Stromal cell of bone marrow (primary cell): ENCODE measurements around the gene TSHZ1.
"Not testable (repeated sequence)": the region's sequence is repeated elsewhere in the genome, so short reads cannot be mapped to it uniquely, and the experiment has no call there.

Experiments used
- DNase-seq: peaks from one replicate; pipeline ENCODE4 v3.0.0-alpha.2; 2012; ENCODE audit warnings: low read depth

Gene TSHZ1

DNA sequence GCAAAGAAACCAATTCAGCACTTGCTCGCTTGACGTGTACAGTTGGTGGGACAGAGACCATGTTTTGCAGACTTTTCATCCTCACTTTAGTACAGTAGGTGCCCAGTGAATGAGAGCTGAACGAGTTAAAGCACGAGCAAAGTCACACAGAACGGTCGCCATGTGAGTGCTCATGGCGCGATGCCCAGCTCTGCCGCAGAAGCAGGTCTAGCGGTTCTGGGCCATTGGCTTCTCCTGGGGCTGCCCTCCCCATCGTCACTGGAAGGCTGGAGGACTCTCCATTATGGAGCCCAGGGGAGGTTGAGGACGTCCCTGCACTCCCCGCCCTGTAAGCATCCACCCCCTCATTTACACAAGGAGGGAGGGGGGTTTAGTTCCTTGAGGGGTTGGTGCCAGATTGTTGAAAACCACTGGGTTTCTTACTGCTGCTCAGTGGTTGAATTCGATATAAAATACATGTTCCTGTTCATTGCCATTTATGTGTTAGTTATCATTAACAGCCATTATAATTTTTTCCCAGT, 26.6 kb upstream of the TSHZ1 start:
- DNase-seq, result no peak

GRCh38 chr18:75185460-75185859, 25.1 kb upstream of the TSHZ1 start:
- no peak for DNase-seq

- DNase-seq, result not testable (repeated sequence)
These were observed 22.9 kb upstream of the TSHZ1 start for GRCh38 chr18:75187702-75188101.

DNA sequence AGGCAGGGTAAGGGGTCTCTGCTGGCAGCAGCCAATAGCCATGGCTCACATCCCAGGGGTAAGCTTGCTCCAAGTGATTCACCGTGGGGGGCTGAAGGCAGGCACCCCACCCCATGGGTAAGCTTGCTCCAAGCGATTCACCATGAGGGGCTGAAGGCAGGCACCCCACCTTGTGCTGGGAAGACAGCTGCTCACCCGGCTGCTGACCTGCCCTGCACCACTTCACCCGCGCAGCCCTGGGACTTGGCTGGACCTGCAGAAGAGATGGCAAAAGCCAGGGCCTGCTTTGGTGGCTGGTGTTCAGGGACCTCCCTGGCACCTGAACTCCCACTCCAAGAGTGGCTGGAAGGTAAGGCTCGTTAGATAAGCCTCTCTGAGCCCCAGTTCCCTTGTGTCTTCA, 20.9 kb upstream of the TSHZ1 start:
- DNase-seq, result no peak

DNA sequence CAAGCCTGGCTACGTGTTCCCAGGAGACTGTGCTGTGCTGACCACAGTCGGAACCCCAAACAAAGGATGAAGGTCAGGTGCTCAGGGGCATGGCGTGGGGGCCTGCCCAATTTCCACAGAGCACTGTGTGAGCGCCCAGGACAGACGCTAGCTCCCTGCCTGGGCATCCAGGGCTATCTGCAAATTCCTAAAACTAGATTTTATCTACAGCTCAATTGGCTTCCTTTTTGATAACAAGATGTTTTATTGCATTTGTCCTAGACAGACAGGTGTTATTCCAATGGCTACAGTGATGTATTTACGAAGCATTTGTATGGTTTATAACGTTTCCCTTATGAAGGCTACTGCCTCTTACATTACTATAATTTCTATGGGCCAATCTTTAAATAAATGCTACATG, 17.7 kb upstream of the TSHZ1 start:
- no peak for DNase-seq

DNA sequence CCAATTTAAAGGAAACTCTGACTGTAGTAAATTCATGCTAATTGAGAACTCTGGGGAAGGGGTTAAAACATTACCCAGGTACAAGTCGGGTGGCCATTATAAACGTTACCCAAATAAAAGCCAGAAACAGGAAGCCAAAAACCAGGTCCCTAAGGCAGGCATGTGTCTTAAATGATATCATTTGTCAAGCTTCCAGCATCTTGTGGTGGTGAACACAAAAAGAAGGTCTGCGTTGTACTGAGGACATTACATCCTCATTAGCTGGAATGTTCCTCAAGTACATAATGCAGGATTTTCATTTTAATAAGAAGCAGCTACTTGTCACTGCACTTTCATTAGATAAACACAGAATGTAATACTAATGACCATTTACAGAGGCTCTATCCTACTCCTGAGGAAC, 12.6 kb upstream of the TSHZ1 start:
- no peak for DNase-seq

DNA sequence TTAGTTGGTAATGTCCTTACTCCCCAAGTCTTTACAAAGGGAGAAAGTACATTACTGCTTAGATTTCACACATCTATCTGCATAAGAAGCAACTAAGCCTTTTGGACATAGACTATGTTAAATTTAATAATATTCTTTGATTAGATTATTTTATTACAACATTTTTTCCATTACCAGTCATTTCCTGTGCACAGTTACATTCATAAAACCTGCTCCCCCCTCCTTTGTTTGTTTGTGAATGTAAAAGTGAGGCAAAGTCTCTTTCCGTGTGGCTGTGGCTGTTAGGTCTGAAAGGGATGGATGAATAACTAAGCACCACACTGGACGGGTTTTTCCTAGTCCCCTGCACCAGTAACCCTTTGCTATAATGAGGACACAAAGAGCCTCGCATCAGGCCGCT, 11.3 kb upstream of the TSHZ1 start:
- no peak for DNase-seq

DNA sequence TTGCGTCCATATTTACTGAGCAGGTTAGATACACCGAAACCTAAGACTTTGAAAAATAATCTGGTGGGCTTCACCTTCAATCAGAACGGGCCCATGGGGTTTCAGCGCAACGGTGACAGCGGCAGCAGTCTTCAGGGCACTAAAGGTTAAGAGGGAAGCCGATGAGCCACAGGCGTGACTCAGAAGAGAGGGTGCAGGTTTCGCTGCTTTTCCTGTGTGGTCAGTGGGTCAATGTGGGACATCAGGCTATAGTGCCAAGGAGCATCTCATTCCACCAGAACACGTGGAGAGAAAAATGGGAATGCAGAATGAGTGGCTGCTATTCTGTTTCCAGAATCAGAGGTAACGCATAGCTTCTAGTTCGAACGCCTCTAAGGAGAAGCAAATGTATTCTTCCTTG, 10.5 kb upstream of the TSHZ1 start:
- DNase-seq, result no peak

- DNase-seq, result no peak
These were observed 9.9 kb upstream of the TSHZ1 start for GRCh38 chr18:75200605-75201280.

DNA sequence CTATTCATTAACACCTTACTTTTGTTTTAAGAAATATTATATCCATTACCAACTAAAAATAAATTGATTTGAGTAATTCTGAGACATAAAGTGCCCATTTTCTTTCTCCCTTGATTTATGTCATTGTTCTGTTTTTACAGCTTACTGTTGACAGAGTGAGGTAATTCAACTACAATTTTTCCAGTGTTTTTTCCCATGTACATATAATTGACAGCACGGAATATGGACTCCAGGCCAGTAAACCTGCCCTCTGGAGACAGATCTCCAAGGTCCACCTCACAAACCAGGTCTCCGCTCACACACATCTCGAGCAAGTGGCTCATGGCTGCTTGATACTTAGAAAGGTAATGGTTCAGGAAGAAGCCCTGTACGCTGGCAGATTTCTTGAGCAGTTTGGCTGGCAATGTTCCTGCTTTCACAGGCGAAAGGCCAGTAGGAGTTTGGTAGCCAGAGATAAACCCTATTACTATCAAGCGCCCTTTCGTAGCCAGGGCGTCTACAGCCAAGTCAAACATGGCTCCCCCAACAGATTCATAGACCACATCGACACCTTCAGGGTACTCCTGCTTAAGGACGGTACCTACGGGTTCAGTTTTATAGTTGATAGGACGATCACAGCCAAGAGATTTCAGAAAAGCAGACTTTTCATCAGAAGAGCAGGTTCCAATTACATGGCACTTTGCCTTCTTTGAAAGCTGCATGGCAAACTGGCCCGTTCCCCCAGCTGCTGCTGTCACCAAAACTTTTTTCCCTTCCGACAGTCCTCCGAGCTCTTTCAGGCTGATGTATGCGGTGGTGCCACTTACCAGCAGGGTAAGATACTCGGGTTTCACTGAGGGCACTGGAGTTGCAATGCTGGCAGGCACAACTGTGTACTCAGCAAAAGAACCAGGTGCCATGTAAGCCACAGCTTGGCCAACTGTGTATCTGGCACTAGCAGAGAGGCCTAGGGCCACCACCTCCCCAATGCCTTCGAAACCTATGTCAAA, 9.0 kb upstream of the TSHZ1 start:
- DNase-seq, result no peak

DNA sequence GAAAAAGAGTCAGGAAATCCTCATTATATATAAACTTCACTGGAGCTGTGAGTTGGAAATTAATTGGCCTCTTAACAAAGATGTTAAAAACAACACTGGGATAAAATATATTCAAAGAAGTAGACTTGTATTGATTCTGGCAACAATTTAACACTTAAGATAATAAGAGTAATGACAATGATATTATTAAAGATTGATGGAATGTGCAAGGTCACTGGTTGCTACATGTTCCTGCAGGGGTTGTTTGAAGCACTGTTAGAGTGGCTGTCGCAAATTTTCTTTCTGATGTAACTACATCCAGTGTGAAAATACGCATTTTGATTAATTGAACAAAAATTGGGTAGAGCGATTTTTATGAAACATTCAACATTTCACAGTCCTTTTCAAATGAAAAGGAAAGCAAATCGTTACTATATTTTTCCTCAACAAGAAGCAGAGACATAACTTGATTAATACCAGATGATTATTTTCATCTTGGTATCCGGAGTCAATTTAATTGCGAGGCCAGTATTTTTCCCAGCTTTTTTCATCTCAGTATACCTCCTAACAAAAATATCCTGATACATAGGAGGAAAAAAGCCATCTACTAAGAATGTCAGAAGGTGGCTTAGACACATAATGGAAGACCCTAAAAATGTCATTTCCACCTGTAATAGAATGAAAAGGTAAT, 7.8 kb upstream of the TSHZ1 start:
- DNase-seq, result no peak

- DNase-seq, result no peak
These were observed 7.0 kb upstream of the TSHZ1 start for GRCh38 chr18:75203416-75204268.

- no peak for DNase-seq
These were observed 6.3 kb upstream of the TSHZ1 start for GRCh38 chr18:75204269-75204731.

DNA sequence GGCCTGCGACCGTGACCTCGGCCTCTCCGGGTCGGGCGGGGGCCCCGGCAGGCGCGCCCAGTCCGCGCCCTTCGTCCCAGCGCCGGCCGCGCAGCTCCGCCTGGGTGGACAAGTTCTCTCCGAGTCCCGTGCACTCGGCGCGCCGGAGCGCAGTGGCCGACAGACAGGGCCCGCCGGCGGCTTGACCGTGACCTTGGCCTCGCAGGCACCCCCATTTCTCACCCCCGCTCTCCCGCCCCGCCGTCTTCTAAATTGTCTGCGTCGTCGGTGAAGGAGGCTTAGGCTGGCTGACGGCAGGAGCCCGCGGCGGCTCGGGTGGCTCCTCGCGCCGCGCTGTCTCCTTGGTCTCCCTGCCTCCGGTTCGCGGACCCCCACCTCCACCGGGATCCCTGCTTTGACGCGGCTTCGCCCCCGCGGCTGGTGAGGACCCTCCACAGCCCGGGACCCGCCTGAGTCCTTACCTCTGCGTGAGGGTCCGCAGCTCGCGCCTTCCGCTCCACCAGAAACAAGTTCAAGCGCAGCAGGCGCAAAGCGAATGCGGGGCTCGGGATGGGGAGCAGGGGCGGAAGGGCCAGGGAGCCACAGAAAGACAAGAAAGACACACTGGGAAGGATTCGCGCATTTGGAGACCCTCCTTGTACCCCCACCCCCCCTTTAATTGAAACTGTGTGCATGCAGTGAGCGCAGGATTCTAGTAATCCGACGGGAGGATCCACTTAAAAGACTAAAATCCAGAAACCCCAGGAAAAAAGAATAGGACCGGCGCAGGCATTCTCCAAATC, 5.7 kb upstream of the TSHZ1 start:
- no peak for DNase-seq

DNA sequence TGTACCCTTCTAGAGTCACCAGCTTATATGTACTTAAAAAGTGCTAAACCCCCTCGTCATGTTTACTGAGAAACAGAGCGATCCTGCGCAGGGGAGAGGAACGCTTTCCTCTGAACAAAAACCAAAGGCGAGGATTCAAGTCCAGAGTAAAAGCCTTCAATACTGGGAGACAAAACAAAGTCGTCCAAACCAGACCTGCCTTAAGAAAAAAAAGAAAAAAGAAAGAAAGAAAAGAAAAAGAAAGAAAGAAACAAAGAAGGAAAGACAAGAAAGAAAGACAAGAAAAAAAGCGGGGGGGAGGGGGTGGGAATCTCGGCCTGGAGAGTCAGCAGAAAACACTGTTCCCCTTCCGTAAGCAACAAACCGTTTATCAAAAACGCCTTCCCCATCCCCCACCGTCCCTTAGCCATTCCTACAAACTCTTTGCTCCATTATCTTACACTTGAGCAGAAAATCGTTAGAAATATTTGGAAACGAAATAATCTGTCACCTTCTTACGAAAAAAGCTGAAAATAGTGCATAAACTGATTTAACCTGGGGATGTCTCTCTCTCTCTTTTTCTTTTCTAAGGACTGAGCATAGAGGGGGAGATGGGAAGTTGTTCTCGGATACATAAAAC, 5.0 kb upstream of the TSHZ1 start:
- no peak for DNase-seq

DNA sequence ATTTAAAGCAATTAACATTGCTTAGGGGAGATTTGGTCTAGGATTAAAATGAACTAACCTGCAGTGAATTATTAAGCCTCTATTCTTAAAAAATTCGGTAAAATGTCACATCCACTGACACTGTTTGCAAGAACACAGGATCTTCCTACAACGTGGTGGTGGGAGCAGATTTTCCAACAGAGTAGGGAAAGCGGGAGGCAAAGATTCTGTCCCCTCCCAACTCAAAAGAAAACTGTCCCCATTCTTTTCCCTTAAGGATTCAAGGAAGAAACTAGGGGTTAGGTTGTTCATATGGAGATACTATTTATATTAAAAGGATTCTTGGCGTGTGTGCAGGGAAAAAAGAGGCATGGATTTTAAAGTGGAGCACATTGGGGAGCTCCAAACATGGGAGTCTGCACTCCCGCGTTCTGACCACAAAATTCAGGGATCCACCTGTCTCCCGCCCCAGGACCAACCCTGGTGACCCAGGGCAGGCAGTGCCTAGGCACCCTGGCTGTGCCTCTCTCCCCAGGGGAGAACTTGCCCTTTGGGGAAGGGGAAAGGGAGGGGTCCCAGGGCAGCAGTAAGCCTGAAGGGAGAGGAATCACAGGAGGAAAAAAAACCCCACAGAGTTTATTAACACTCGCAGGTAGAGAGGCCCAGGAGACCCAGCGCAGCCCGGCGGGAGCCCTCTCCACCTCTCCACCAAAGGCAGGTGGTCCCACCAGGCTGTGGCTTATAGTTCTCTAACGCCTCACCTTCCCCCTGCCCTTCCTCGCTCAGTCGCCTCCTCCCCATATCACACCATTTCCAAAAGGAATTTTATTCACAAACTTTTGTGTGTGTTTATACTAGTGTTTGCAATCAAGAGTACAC, 3.9 kb upstream of the TSHZ1 start:
- no peak for DNase-seq

- no peak for DNase-seq
These were observed 3.1 kb upstream of the TSHZ1 start for GRCh38 chr18:75207310-75208154.

- no peak for DNase-seq
These were observed 2.3 kb upstream of the TSHZ1 start for GRCh38 chr18:75208155-75208835.
